HepG2 (cell line): ENCODE measurements around the gene ERF. TPM values are rescaled to one million over a fixed set of nuclear protein-coding genes. Genes with fewer than 3 reads are reported as not detected.

Experiments used
- HOMEZ ChIP-seq: IDR thresholded peaks from 2 replicates; pipeline ENCODE4 v1.6.1; 2016; ENCODE audit warnings: low read depth
- KAT8 ChIP-seq: IDR thresholded peaks from 2 replicates; pipeline ENCODE4 v1.6.1; 2016; ENCODE audit warnings: missing genetic modification reagents, missing compliant biosample characterization
- NCOA1 ChIP-seq: sonication (generic); formaldehyde crosslinking; IDR thresholded peaks from 2 replicates; pipeline ENCODE4 v1.9.0; 2021; ENCODE audit warnings: missing genetic modification reagents
- RBAK ChIP-seq: sonication (generic); formaldehyde crosslinking; IDR thresholded peaks from 2 replicates; pipeline ENCODE4 v1.5.1; 2020; ENCODE audit warnings: mild to moderate bottlenecking, missing genetic modification reagents
- RFX1 ChIP-seq: fragments of 450-650 bp; IDR thresholded peaks from 2 replicates; pipeline ENCODE4 v1.6.1; 2017
- SP140L ChIP-seq: sonication (generic); formaldehyde crosslinking; IDR thresholded peaks from 2 replicates; pipeline ENCODE4 v1.4.0; 2020; ENCODE audit warnings: missing genetic modification reagents, borderline replicate concordance
- SRSF9 ChIP-seq: fragments of 200-400 bp; formaldehyde crosslinking; IDR thresholded peaks from 2 replicates; pipeline ENCODE4 v1.6.1; 2018; ENCODE audit warnings: borderline replicate concordance, mild to moderate bottlenecking, low read depth, low read length; ENCODE audit not compliant: insufficient read depth, poor library complexity, severe bottlenecking
- THYN1 ChIP-seq: sonication (generic); formaldehyde crosslinking; IDR thresholded peaks from 2 replicates; pipeline ENCODE4 v1.8.1; 2023; ENCODE audit warnings: low read depth, mild to moderate bottlenecking, moderate library complexity, missing genetic modification reagents, borderline replicate concordance
- ZFP41 ChIP-seq: sonication (generic); formaldehyde crosslinking; IDR thresholded peaks from 2 replicates; pipeline ENCODE4 v1.4.0; 2020; ENCODE audit warnings: mild to moderate bottlenecking, missing genetic modification reagents, borderline replicate concordance
- ZNF101 ChIP-seq: sonication (generic); formaldehyde crosslinking; IDR thresholded peaks from 2 replicates; pipeline ENCODE4 v1.4.0; 2020; ENCODE audit warnings: mild to moderate bottlenecking, low read depth, missing genetic modification reagents, borderline replicate concordance
- ZNF256 ChIP-seq: sonication (generic); formaldehyde crosslinking; conservative IDR thresholded peaks from 2 replicates; pipeline ENCODE4 v1.4.0; 2020; ENCODE audit warnings: missing genetic modification reagents
- ZNF367 ChIP-seq: sonication (generic); formaldehyde crosslinking; IDR thresholded peaks from 2 replicates; pipeline ENCODE4 v1.4.0; 2020; ENCODE audit warnings: missing genetic modification reagents, borderline replicate concordance
- ZNF432 ChIP-seq: sonication (generic); formaldehyde crosslinking; IDR thresholded peaks from 2 replicates; pipeline ENCODE4 v1.5.0; 2020; ENCODE audit warnings: missing genetic modification reagents, mild to moderate bottlenecking, borderline replicate concordance
- ZNF484 ChIP-seq: sonication (generic); formaldehyde crosslinking; IDR thresholded peaks from 2 replicates; pipeline ENCODE4 v1.5.1; 2020; ENCODE audit warnings: mild to moderate bottlenecking, low read depth, missing genetic modification reagents, borderline replicate concordance
- ZNF530 ChIP-seq: sonication (generic); formaldehyde crosslinking; IDR thresholded peaks from 2 replicates; pipeline ENCODE4 v1.5.0; 2020; ENCODE audit warnings: low read depth, mild to moderate bottlenecking, missing genetic modification reagents
- ZNF547 ChIP-seq: sonication (generic); formaldehyde crosslinking; IDR thresholded peaks from 2 replicates; pipeline ENCODE4 v1.5.1; 2020; ENCODE audit warnings: mild to moderate bottlenecking, missing genetic modification reagents
- ZNF615 ChIP-seq: sonication (generic); formaldehyde crosslinking; IDR thresholded peaks from 2 replicates; pipeline ENCODE4 v1.5.0; 2020; ENCODE audit warnings: mild to moderate bottlenecking, missing genetic modification reagents, borderline replicate concordance
- ZNF781 ChIP-seq: sonication (generic); formaldehyde crosslinking; IDR thresholded peaks from 2 replicates; pipeline ENCODE4 v1.5.1; 2020; ENCODE audit warnings: borderline replicate concordance, mild to moderate bottlenecking, missing genetic modification reagents; ENCODE audit errors: not compliant biosample characterization
- ZNF788 ChIP-seq: sonication (generic); formaldehyde crosslinking; IDR thresholded peaks from 2 replicates; pipeline ENCODE4 v1.5.0; 2020; ENCODE audit warnings: mild to moderate bottlenecking, missing genetic modification reagents, borderline replicate concordance
- ZNF816 ChIP-seq: sonication (generic); formaldehyde crosslinking; IDR thresholded peaks from 2 replicates; pipeline ENCODE4 v1.8.0; 2022; ENCODE audit warnings: missing genetic modification reagents, mild to moderate bottlenecking, borderline replicate concordance
- polyA plus RNA-seq, 8 experiments: library from polyadenylated mRNA; depleted of rRNA in 3 of 8; stranded (reverse) in 7 of 8; unstranded in 1 of 8; fragments of >200 nt; fragmentation: Illumina TruSeq in 4 of 8; extraction: Trizol in 4 of 8; gene quantifications; 2 replicates each; pipeline versions ENCODE4 v1.2.1 to v1.2.3, GENCODE V29; 2011 to 2016; ENCODE audit warnings: low read depth in 4 of 8, missing spikeins in 1 of 8, mixed read lengths in 1 of 8; ENCODE audit not compliant: insufficient read depth in 1 of 8
- total RNA-seq, 5 experiments: library from RNA; depleted of rRNA; stranded (reverse); fragments of >200 nt; fragmentation: Illumina TruSeq; extraction: Trizol; gene quantifications; 2 replicates each; pipeline ENCODE4 v1.2.3, GENCODE V29; 2016; ENCODE audit warnings: low read depth in 1 of 5
- TF ChIP-seq, protein P1 (sequence below): sonication (generic); formaldehyde crosslinking; IDR thresholded peaks from 2 replicates; pipeline ENCODE4 v1.4.0; 2020; ENCODE audit warnings: mild to moderate bottlenecking, missing genetic modification reagents
- TF ChIP-seq, protein P2 (sequence below): sonication (generic); formaldehyde crosslinking; conservative IDR thresholded peaks from 2 replicates; pipeline ENCODE4 v1.8.0; 2022; ENCODE audit warnings: missing genetic modification reagents

Gene ERF
- total and polyA plus RNA-seq, 2 of the 13 experiments (the other 11 are each of a cell fraction or from before 2014, with no cell fraction given), result 67.1 to 69.9 TPM

DNA sequence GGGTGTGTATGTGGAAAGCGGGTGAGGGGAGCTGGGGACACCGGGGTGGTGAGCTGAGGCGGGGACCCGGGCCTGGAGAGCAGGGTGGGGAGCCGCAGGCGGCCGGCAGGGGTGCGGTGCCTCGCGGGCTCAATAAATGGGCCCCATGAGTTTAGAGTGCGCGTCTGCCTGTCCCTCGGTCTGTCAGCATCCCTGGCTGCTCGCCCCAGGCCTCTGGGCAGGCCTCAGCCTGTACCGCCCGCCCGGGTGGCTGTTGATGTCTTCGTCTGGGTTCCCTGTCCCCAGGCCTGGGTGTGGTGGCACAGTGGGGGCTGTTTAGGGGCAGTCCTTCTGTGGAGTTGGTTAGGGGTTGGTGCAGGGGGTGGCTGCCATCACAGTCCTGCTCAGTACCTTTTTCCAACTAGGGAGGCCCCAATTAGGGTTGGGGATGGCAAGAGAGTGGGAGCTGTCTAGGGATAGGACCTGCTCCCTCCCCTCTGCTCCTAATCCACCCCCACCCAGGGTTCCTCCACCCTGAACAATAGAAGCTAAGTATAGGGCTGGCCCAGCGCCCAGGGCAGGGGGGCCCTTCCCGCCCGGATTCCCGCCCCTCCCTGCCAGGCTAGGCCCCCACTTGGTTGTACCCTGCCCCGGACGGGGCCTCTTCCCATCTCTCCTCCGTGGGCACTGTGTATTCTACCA is 26.4 kb upstream of the ERF start (continued):
- TF ChIP-seq ZNF432 (CRISPR knock-in tag), result no peak
- no peak for TF ChIP-seq ZNF781 (CRISPR knock-in tag)
- TF ChIP-seq ZNF367 (CRISPR knock-in tag), result no peak
- TF ChIP-seq SP140L, result no peak
- TF ChIP-seq ZNF788 (CRISPR knock-in tag), result peak; percentile 25; the same call in 1 of the 2 replicates
- no peak for TF ChIP-seq THYN1
- TF ChIP-seq HOMEZ (CRISPR knock-in tag), result no peak
- 0 out of 2 replicates have a peak, but pooled peaks have one; percentile 12 for TF ChIP-seq NCOA1 (CRISPR knock-in tag)
- TF ChIP-seq ZNF484 (CRISPR knock-in tag), result no peak
- TF ChIP-seq ZNF101 (CRISPR knock-in tag), result no peak
- no peak for TF ChIP-seq ZNF816
- no peak for TF ChIP-seq ZNF256 (CRISPR knock-in tag)
- no peak for TF ChIP-seq RFX1
- no peak for TF ChIP-seq KAT8
- TF ChIP-seq RBAK (CRISPR knock-in tag), result no peak
- TF ChIP-seq, protein P1, sequence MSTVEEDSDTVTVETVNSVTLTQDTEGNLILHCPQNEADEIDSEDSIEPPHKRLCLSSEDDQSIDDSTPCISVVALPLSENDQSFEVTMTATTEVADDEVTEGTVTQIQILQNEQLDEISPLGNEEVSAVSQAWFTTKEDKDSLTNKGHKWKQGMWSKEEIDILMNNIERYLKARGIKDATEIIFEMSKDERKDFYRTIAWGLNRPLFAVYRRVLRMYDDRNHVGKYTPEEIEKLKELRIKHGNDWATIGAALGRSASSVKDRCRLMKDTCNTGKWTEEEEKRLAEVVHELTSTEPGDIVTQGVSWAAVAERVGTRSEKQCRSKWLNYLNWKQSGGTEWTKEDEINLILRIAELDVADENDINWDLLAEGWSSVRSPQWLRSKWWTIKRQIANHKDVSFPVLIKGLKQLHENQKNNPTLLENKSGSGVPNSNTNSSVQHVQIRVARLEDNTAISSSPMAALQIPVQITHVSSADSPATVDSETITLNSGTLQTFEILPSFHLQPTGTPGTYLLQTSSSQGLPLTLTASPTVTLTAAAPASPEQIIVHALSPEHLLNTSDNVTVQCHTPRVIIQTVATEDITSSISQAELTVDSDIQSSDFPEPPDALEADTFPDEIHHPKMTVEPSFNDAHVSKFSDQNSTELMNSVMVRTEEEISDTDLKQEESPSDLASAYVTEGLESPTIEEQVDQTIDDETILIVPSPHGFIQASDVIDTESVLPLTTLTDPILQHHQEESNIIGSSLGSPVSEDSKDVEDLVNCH, result no peak
- TF ChIP-seq ZNF530 (CRISPR knock-in tag), result no peak
- TF ChIP-seq SRSF9, result no peak
- TF ChIP-seq ZNF547 (CRISPR knock-in tag), result no peak
- TF ChIP-seq, protein P2, sequence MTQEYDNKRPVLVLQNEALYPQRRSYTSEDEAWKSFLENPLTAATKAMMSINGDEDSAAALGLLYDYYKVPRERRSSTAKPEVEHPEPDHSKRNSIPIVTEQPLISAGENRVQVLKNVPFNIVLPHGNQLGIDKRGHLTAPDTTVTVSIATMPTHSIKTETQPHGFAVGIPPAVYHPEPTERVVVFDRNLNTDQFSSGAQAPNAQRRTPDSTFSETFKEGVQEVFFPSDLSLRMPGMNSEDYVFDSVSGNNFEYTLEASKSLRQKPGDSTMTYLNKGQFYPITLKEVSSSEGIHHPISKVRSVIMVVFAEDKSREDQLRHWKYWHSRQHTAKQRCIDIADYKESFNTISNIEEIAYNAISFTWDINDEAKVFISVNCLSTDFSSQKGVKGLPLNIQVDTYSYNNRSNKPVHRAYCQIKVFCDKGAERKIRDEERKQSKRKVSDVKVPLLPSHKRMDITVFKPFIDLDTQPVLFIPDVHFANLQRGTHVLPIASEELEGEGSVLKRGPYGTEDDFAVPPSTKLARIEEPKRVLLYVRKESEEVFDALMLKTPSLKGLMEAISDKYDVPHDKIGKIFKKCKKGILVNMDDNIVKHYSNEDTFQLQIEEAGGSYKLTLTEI (CRISPR knock-in tag), result no peak
- no peak for TF ChIP-seq ZNF615
- TF ChIP-seq ZFP41 (CRISPR knock-in tag), result no peak
